ENCODE results near the gene RAD51B.

RAD51B gene

DNA sequence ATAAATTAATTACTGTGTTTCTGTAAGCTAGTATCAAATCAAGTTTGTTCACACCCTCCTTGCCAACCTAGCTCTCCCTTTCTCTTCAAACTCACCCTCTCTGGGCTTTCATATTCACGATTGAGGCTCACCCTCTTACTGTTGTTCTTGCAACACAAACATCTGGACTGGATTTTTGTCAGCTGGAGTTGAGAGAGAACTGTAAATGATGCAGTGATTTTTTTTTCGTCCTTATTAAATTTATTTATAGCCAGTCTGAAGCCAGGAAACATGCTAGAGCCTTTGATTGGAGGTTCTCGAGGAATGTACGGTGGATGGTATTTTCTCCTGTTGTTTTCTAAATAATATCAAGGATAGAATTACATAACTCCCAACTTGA is 488.2 kb downstream of the RAD51B start:
- TF ChIP-seq Cebpa-rat (IDR thresholded peaks at IDR 0.05): no peak
- no peak overlapping the region for H3K4me2 ChIP-seq
- H3K9ac ChIP-seq: no peak overlapping the region
- peaks cover 8% of the 10 kb centered on the region for H3K9me3 ChIP-seq
- H3K27me3 ChIP-seq: no peaks in the 10 kb centered on the region
- no peak overlapping the region for H3K4me3 ChIP-seq
- no peak overlapping the region for H3K27ac ChIP-seq
- H3K4me1 ChIP-seq: peaks cover 20% of the 10 kb centered on the region
- no peaks in the 10 kb centered on the region for H4K20me1 ChIP-seq
- 0 out of 2 replicates have a peak, but pooled peaks cover 3% of the 10 kb centered on the region for H3K36me3 ChIP-seq

DNA sequence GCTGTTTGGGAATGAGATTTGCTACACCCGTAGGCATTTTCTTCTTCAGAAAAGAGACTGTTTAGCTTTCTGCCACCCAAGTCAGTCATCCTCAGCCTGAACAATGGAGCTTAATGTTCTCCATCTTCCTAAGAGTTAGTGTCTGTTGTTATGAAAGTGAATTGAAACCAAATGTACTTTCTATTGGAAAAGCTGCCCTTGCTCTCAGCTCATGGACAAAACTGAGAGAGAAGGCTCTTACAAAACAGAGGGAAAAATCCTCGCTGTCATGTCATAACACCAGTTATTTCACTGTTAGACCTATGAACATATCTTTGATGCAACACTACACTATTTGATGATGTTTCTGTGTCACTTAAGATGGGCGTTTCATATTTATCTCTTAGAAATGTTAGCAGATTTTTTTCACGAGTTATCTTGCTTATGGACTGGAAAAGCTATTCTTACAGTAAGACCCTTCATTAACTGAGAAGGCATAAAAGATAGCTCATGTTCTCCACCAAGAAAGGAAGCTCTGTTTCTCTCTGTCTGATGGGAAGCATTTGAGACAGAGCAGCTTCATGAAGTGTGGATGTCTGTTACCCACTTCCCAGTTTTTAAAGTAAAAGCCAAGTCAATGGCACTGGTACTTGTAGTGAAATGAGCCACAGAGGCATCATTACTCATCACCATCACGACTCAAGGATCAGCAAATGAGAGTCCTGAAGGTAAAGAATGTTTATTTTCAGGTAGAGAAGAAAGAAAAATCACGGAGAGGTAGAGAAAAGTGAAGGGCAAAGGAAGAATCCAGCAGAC is 489.3 kb downstream of the RAD51B start:
- no peak for TF ChIP-seq Cebpa-rat (IDR thresholded peaks at IDR 0.05)
- no peaks in the 10 kb centered on the region; the same call in 1 of the 2 replicates for H3K9me3 ChIP-seq
- H3K4me1 ChIP-seq: peaks cover 20% of the 10 kb centered on the region
- no peaks in the 10 kb centered on the region for H4K20me1 ChIP-seq
- H3K27me3 ChIP-seq: no peaks in the 10 kb centered on the region
- peak overlapping the region; percentile 41; the same call in 1 of the 2 replicates for H3K4me2 ChIP-seq
- H3K36me3 ChIP-seq: 0 out of 2 replicates have a peak, but pooled peaks cover 3% of the 10 kb centered on the region
- no peak overlapping the region for H3K27ac ChIP-seq
- no peak overlapping the region for H3K4me3 ChIP-seq
- no peak overlapping the region for H3K9ac ChIP-seq

DNA sequence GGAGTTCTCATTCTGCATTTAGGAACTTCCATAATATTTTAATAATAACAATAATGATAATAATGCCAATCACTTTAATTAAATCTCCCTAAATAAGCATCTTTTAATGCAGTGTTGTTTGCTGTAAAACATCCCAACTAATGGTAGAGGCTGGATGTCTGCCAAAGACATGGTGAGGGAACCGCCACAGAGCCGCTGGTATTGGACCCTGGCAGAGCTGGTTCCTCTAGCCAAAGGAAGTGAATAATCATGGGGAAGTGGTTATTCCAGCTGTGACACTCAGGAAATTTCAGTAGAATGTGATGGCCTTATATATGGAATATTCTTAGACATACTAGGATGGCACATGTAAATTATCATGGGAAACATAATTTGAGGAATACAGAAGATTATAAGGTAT is 490.0 kb downstream of the RAD51B start:
- H3K4me2 ChIP-seq: peak overlapping the region; percentile 41
- 0 out of 2 replicates have a peak, but pooled peaks cover 3% of the 10 kb centered on the region for H3K36me3 ChIP-seq
- H3K9me3 ChIP-seq: no peaks in the 10 kb centered on the region; the same call in 1 of the 2 replicates
- H3K4me3 ChIP-seq: no peak overlapping the region
- no peak for TF ChIP-seq Cebpa-rat (IDR thresholded peaks at IDR 0.05)
- H3K27ac ChIP-seq: no peak overlapping the region
- no peaks in the 10 kb centered on the region for H3K27me3 ChIP-seq
- H3K4me1 ChIP-seq: peaks cover 14% of the 10 kb centered on the region
- no peaks in the 10 kb centered on the region for H4K20me1 ChIP-seq
- no peak overlapping the region for H3K9ac ChIP-seq

DNA sequence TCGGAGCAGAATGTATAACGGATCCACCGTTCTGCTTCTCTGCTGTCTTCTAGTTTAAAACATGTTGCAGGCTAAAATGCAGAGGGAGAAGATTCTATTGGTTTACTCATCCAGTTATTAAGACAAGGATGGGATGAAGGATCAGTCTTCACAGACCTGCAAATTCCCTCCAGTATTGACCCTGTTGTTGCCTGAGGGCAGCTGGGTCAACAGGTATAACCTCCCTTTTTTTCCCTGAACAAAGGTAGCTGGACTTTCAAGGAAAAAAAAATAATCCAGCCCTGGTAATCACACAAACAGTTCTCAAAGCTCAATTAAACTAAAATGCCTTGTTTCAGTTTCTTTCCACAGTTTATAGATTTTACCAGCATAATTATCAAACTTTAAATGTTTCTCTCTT is 492.7 kb downstream of the RAD51B start:
- Histone ChIP-seq H3K4me1 (peaks cover 14% of the 10 kb centered on the region), H3K27ac (no peak overlapping the region), H3K9me3 (peaks cover 5% of the 10 kb centered on the region), H3K4me2 (no peak overlapping the region), H3K27me3 (no peaks in the 10 kb centered on the region), H3K4me3 (no peak overlapping the region), H3K36me3 (0 out of 2 replicates have a peak, but pooled peaks cover 3% of the 10 kb centered on the region), H3K9ac (no peak overlapping the region), H4K20me1 (no peaks in the 10 kb centered on the region)
- TF ChIP-seq Cebpa-rat (IDR thresholded peaks at IDR 0.05): no peak

DNA sequence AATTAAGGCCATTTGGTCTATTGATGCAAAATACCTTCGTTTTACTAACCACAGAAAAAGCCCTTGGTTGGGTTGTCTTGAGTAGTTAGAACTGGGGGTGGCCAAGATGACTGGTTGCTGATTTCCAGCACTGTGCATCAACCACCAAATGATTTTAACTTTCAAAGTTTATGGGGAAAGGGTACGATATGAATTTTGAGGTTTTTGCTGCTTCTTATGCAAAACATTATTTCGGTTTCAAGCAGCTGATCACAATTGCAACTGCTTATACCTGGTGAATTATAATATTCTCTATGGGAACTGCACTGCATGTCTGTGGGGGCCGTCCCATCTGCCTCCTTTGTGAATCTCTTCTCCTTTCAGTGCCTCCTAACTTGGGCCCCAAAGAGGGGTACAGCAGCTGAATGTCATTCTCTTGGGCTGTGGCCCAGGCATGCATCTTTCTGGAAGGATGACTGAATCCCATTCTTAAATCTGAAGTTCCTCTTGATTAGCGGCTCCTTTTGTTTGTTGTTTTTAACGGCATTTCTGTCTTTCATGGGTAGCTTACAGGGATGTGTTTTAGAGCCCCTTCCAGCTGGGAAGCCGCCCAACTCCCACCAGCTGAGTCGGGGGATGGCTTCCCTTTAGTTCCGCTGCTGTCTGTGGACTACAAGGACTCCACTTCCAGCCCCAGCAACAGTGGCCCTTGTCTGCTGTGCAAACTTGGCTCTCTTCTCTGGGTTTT is 493.5 kb downstream of the RAD51B start:
- Histone ChIP-seq H3K4me2 (no peak overlapping the region), H3K27ac (no peak overlapping the region), H3K4me3 (no peak overlapping the region)

DNA sequence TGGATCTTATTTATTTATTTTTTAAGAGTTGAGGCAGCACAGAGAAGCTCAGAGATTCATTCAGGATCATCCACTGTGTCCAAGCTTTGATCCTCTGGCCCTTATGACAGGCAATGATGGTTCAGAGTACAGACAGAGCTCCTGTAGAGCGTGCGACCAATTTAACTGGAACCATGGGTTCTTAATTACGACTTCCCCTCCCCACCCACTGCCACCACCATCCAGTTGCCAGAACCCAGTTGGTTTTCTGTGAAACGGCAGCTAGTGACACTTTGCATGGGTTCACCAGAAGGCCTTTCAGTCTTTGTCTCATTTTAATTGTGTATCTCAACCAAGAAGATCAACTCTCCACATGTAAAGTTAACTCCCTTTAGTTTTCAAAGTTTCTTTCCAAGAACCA is 495.1 kb downstream of the RAD51B start:
- H3K9ac ChIP-seq: no peak overlapping the region
- no peak for TF ChIP-seq Cebpa-rat (IDR thresholded peaks at IDR 0.05)
- H3K27ac ChIP-seq: no peak overlapping the region
- H3K4me3 ChIP-seq: no peak overlapping the region
- H3K4me1 ChIP-seq: peaks cover 7% of the 10 kb centered on the region
- no peaks in the 10 kb centered on the region for H3K27me3 ChIP-seq
- peaks cover 5% of the 10 kb centered on the region for H3K9me3 ChIP-seq
- 0 out of 2 replicates have a peak, but pooled peaks cover 3% of the 10 kb centered on the region for H3K36me3 ChIP-seq
- H4K20me1 ChIP-seq: no peaks in the 10 kb centered on the region
- no peak overlapping the region for H3K4me2 ChIP-seq

More for the DNA sequence above, 493.5 kb downstream of the RAD51B start:
- Histone ChIP-seq H3K4me1 (peaks cover 14% of the 10 kb centered on the region), H3K9ac (no peak overlapping the region), H3K9me3 (peaks cover 5% of the 10 kb centered on the region), H4K20me1 (no peaks in the 10 kb centered on the region), H3K27me3 (no peaks in the 10 kb centered on the region), H3K36me3 (0 out of 2 replicates have a peak, but pooled peaks cover 3% of the 10 kb centered on the region)
- no peak for TF ChIP-seq Cebpa-rat (IDR thresholded peaks at IDR 0.05)

DNA sequence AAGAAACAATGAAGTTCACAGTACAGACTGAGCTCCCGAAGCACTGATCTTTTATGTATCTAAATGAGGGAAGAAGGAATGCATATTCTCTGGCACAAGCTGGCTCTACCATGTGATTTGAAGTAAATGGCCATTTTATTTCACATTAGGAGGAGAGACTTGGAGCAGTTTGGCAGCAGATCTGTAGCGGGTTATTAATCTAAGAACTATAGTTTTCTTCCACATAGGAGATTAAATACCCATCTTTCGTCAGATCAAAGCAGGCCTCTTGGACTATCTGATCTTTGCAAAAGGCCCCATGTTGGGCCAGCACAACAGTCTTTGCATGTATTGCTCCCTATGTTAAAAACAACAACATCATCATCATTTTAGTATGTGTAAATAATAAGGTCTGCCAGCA is 495.5 kb downstream of the RAD51B start:
- Histone ChIP-seq H3K4me3 (no peak overlapping the region), H3K9ac (no peak overlapping the region), H3K9me3 (peaks cover 5% of the 10 kb centered on the region), H3K27me3 (no peaks in the 10 kb centered on the region), H3K4me1 (peaks cover 3% of the 10 kb centered on the region), H3K4me2 (no peak overlapping the region), H3K36me3 (0 out of 2 replicates have a peak, but pooled peaks cover 3% of the 10 kb centered on the region), H4K20me1 (no peaks in the 10 kb centered on the region), H3K27ac (no peak overlapping the region)
- no peak for TF ChIP-seq Cebpa-rat (IDR thresholded peaks at IDR 0.05)

DNA sequence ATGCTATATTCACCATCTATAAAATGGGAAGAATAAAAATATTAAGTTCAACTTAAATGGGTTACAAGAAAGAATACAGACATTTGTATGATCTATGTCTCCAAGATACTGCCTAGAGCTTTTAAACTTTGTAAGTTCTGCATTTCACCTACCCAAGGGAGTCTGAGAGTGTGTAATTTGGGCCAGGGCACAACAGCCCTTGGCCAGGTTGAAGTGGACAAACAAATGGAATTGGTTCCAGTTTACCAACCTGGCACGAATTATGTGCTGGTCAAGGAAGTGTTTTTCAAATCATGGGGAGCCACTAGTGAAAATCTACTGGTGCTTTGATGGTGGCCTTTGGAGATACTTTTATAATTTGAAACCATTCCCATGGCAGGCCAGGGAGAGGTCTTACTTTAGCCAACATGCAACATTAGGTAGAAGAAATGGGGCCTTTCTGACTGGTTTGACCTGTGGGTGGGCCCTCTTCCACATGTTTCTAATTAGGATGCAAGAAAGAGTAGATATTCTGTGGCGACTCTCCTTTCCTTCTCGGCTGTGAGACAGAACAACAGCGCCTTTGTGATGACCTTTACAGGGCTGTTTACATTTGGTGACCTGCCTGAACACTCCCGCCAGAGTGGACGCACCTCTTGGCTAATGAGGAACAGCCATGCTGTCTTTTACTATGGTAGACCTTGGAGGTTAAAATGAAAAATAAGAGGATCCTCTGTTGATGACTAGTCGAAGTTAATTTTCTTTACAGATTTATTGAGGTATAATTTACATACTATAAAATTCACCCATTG is 496.7 kb downstream of the RAD51B start:
- Histone ChIP-seq H3K27me3 (no peaks in the 10 kb centered on the region), H3K36me3 (0 out of 2 replicates have a peak, but pooled peaks cover 3% of the 10 kb centered on the region), H3K27ac (no peak overlapping the region), H3K4me2 (no peak overlapping the region), H3K4me1 (peaks cover 6% of the 10 kb centered on the region; the same call in 1 of the 2 replicates), H3K4me3 (no peak overlapping the region), H3K9ac (no peak overlapping the region), H4K20me1 (no peaks in the 10 kb centered on the region), H3K9me3 (peaks cover 5% of the 10 kb centered on the region)
- TF ChIP-seq Cebpa-rat (IDR thresholded peaks at IDR 0.05): no peak

DNA sequence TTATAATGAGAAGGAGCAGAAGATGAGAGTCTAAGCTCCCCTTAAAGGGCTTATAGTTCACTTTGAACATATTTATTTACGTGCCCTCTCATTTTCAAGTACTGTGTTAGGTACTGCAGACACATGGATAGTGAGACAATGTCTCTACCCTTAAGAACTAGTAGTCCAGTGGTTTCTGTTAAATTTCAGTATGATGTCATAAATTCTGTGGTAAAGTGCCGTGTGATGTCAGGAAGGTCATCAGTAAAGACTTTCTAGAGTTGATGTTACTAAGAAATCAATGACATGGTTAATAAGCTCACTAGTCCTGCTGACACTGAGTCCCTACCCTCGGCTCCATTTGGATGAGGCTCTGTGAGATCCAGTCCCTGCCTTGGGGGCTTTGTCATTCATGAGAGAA is 497.7 kb downstream of the RAD51B start:
- Histone ChIP-seq H3K4me3 (no peak overlapping the region), H3K4me1 (peaks cover 6% of the 10 kb centered on the region; the same call in 1 of the 2 replicates), H3K27ac (no peak overlapping the region), H3K36me3 (0 out of 2 replicates have a peak, but pooled peaks cover under 1% of the 10 kb centered on the region), H3K9ac (no peak overlapping the region), H3K27me3 (no peaks in the 10 kb centered on the region), H4K20me1 (no peaks in the 10 kb centered on the region), H3K4me2 (no peak overlapping the region), H3K9me3 (peaks cover 5% of the 10 kb centered on the region)
- no peak for TF ChIP-seq Cebpa-rat (IDR thresholded peaks at IDR 0.05)
